Effector CD4-positive, alpha-beta T cell (primary cell): ENCODE data around the gene LRP1B.

ENCODE experiments used
- DNase-seq: peaks from one replicate; pipeline ENCODE4 v3.0.0-alpha.2; 2020

LRP1B gene

GRCh38 chr2:140273408-140273807, 1857.4 kb downstream of the LRP1B start:
- DNase-seq: no peak

- DNase-seq: no peak
Observed at GRCh38 chr2:140270224-140270623, 1860.6 kb downstream of the LRP1B start.

- no peak for DNase-seq
Observed at GRCh38 chr2:140269000-140269399, 1861.8 kb downstream of the LRP1B start.

- no peak for DNase-seq
Observed at GRCh38 chr2:140262908-140263307, 1867.9 kb downstream of the LRP1B start.

- no peak for DNase-seq
Observed at GRCh38 chr2:140257692-140258300, 1873.0 kb downstream of the LRP1B start.

GRCh38 chr2:140256080-140256479, 1874.7 kb downstream of the LRP1B start:
- DNase-seq: no peak

GRCh38 chr2:140249821-140250220, 1881.0 kb downstream of the LRP1B start:
- no peak for DNase-seq

GRCh38 chr2:140248623-140249022, 1882.2 kb downstream of the LRP1B start:
- DNase-seq: no peak

- no peak for DNase-seq
Observed at GRCh38 chr2:140247451-140248195, 1883.2 kb downstream of the LRP1B start.

GRCh38 chr2:140246957-140247356, 1883.9 kb downstream of the LRP1B start:
- DNase-seq: no peak

GRCh38 chr2:140246058-140246457, 1884.8 kb downstream of the LRP1B start:
- DNase-seq: no peak

- DNase-seq: no peak
Observed at GRCh38 chr2:140242889-140243288, 1887.9 kb downstream of the LRP1B start.

- DNase-seq: no peak
Observed at GRCh38 chr2:140234116-140234515, 1896.7 kb downstream of the LRP1B start.

GRCh38 chr2:140210963-140211362, 1919.9 kb downstream of the LRP1B start:
- no peak for DNase-seq

GRCh38 chr2:140205093-140205492, 1925.7 kb downstream of the LRP1B start:
- no peak for DNase-seq

- no peak for DNase-seq
Observed at GRCh38 chr2:140203347-140203746, 1927.5 kb downstream of the LRP1B start.

GRCh38 chr2:140201572-140201971, 1929.2 kb downstream of the LRP1B start:
- DNase-seq: no peak

GRCh38 chr2:140200764-140201163, 1930.1 kb downstream of the LRP1B start:
- DNase-seq: no peak

GRCh38 chr2:140200307-140200706, 1930.5 kb downstream of the LRP1B start:
- DNase-seq: no peak

- DNase-seq: no peak
Observed at GRCh38 chr2:140199312-140199711, 1931.5 kb downstream of the LRP1B start.

- no peak for DNase-seq
Observed at GRCh38 chr2:140187086-140187485, 1943.7 kb downstream of the LRP1B start.

GRCh38 chr2:140186313-140186712, 1944.5 kb downstream of the LRP1B start:
- DNase-seq: no peak

GRCh38 chr2:140185076-140185475, 1945.7 kb downstream of the LRP1B start:
- DNase-seq: no peak

GRCh38 chr2:140183056-140183765, 1947.6 kb downstream of the LRP1B start:
- no peak for DNase-seq
